GM23338 (cell line): ENCODE results near the gene OMG. TPM values are rescaled to one million over a fixed set of nuclear protein-coding genes. Genes with fewer than 3 reads are reported as not detected.

Experiments
- ATAC-seq: fragments of 200-7000 bp; cut with Tn5 transposase; 3 replicates; pipeline ENCODE4 v1.9.1; 2020
- DNase-seq: peaks from one replicate; pipeline ENCODE4 v3.0.0-alpha.2; 2015; ENCODE audit warnings: low spot score
- H2AFZ ChIP-seq: fragments of 200-600 bp; sonication (generic); 2 replicates; pipeline ENCODE4 v1.8.0; 2016; ENCODE audit warnings: antibody characterized with exemption, mild to moderate bottlenecking, moderate library complexity
- H3F3A ChIP-seq: fragments of 200-600 bp; sonication (generic); replicated peaks from 2 replicates; pipeline ENCODE4 v1.8.0; 2017; ENCODE audit warnings: antibody characterized with exemption, mixed run types, low read depth
- H3K27ac ChIP-seq: fragments of 200-600 bp; sonication (generic); 2 replicates; pipeline ENCODE4 v1.6.1; 2016; ENCODE audit warnings: low read depth
- H3K27me3 ChIP-seq: fragments of 200-600 bp; sonication (generic); 2 replicates; pipeline ENCODE4 v1.8.0; 2016; ENCODE audit warnings: mild to moderate bottlenecking, mixed run types, moderate library complexity; ENCODE audit not compliant: insufficient read depth
- H3K36me3 ChIP-seq: fragments of 200-600 bp; sonication (generic); 2 replicates; pipeline ENCODE4 v1.8.0; 2016; ENCODE audit warnings: mild to moderate bottlenecking; ENCODE audit not compliant: insufficient read depth
- H3K4me1 ChIP-seq: fragments of 200-600 bp; sonication (generic); 2 replicates; pipeline ENCODE4 v1.8.0; 2016; ENCODE audit warnings: mild to moderate bottlenecking, moderate library complexity; ENCODE audit not compliant: insufficient read depth
- H3K4me2 ChIP-seq: fragments of 200-600 bp; sonication (generic); 2 replicates; pipeline ENCODE4 v1.7.1; 2017; ENCODE audit warnings: mixed run types
- H3K4me3 ChIP-seq: fragments of 200-600 bp; sonication (generic); 2 replicates; pipeline ENCODE4 v1.6.1; 2016; ENCODE audit warnings: mixed run types
- H3K79me2 ChIP-seq: fragments of 200-600 bp; sonication (generic); replicated peaks from 2 replicates; pipeline ENCODE4 v1.8.0; 2017; ENCODE audit warnings: mild to moderate bottlenecking; ENCODE audit not compliant: insufficient read depth
- H3K9me2 ChIP-seq: fragments of 200-600 bp; sonication (generic); 2 replicates; pipeline ENCODE4 v1.8.0; 2017; ENCODE audit not compliant: insufficient read depth
- H4K20me1 ChIP-seq: fragments of 200-600 bp; sonication (generic); replicated peaks from 2 replicates; pipeline ENCODE4 v1.8.0; 2017; ENCODE audit warnings: mild to moderate bottlenecking; ENCODE audit not compliant: insufficient read depth
- H3K27ac Mint-ChIP-seq: 2 replicates; pipeline ENCODE4 v1.8.0; 2020; ENCODE audit warnings: inconsistent platforms, mild to moderate bottlenecking, moderate library complexity, mixed read lengths
- H3K27me3 Mint-ChIP-seq: 3 replicates; pipeline ENCODE4 v1.8.0; 2022; ENCODE audit warnings: low read depth, mild to moderate bottlenecking, moderate library complexity, mixed read lengths, inconsistent platforms; ENCODE audit not compliant: insufficient read depth, poor library complexity
- H3K36me3 Mint-ChIP-seq: 3 replicates; pipeline ENCODE4 v1.8.0; 2021; ENCODE audit warnings: low read depth, mild to moderate bottlenecking, inconsistent platforms, moderate library complexity, mixed read lengths
- H3K4me1 Mint-ChIP-seq: 3 replicates; pipeline ENCODE4 v1.8.0; 2020; ENCODE audit warnings: mild to moderate bottlenecking, inconsistent platforms, mixed read lengths
- H3K4me3 Mint-ChIP-seq: 3 replicates; pipeline ENCODE4 v1.8.0; 2021; ENCODE audit warnings: moderate library complexity, mild to moderate bottlenecking, inconsistent platforms, mixed read lengths
- H3K9me3 Mint-ChIP-seq: 3 replicates; pipeline ENCODE4 v1.8.0; 2020; ENCODE audit warnings: moderate library complexity, mild to moderate bottlenecking, inconsistent platforms, mixed read lengths
- CREB1 ChIP-seq: fragments of 250-450 bp; sonication (Bioruptor Pico); IDR thresholded peaks from 2 replicates; pipeline ENCODE4 v1.5.0; 2020; ENCODE audit warnings: low read depth, mild to moderate bottlenecking, moderate library complexity
- EZH2 ChIP-seq: fragments of 200-600 bp; sonication (generic); IDR thresholded peaks from one replicate; pipeline ENCODE4 v1.8.0; 2017; ENCODE audit warnings: antibody characterized with exemption, mild to moderate bottlenecking, low read depth; ENCODE audit not compliant: unreplicated experiment
- EZH2phosphoT487 ChIP-seq: fragments of 200-600 bp; sonication (generic); IDR thresholded peaks from one replicate; pipeline ENCODE4 v1.8.1; 2018; ENCODE audit warnings: antibody characterized with exemption; ENCODE audit not compliant: unreplicated experiment
- NANOG ChIP-seq: IDR thresholded peaks from 2 replicates; pipeline ENCODE4 v1.6.1; 2016; ENCODE audit warnings: antibody characterized with exemption, borderline replicate concordance
- POLR2AphosphoS5 ChIP-seq: IDR thresholded peaks from 2 replicates; pipeline ENCODE4 v1.6.1; 2016; ENCODE audit warnings: antibody characterized with exemption, low read depth
- REST ChIP-seq: IDR thresholded peaks from one replicate; pipeline ENCODE4 v1.6.1; 2018; ENCODE audit warnings: antibody characterized with exemption; ENCODE audit not compliant: unreplicated experiment
- STAT1 ChIP-seq: IDR thresholded peaks from one replicate; pipeline ENCODE4 v1.6.1; 2016; ENCODE audit warnings: antibody characterized with exemption; ENCODE audit not compliant: unreplicated experiment
- ZNF114 ChIP-seq: fragments of 250-450 bp; sonication (Bioruptor Pico); IDR thresholded peaks from 2 replicates; pipeline ENCODE4 v1.5.0; 2020; ENCODE audit warnings: mild to moderate bottlenecking, moderate library complexity
- ZNF331 ChIP-seq: fragments of 250-450 bp; sonication (Bioruptor Pico); IDR thresholded peaks from 2 replicates; pipeline ENCODE4 v1.5.0; 2020; ENCODE audit warnings: low read depth, mild to moderate bottlenecking, moderate library complexity
- polyA plus RNA-seq: library from polyadenylated mRNA; unstranded; fragments of >200 nt; fragmentation: Nextera tagmentation; extraction: Ambion mirVana; gene quantifications from 2 replicates; pipeline ENCODE4 v1.2.1, GENCODE V29; 2016
- total RNA-seq: library from RNA; depleted of rRNA; stranded (reverse); fragments of >200 nt; shearing (Covaris generic); gene quantifications from 2 replicates; pipeline ENCODE4 v1.2.3, GENCODE V29; 2014
- TF ChIP-seq, protein P1 (sequence below): IDR thresholded peaks from 2 replicates; pipeline ENCODE4 v1.6.1; 2016; ENCODE audit warnings: antibody characterized with exemption
- TF ChIP-seq, protein P2 (sequence below), 2 experiments: fragments of 200-600 bp in 1 of 2; sonication (generic) in 1 of 2; conservative IDR thresholded peaks; 2 replicates each; pipeline versions ENCODE4 v1.5.1 to v1.6.1; 2016 to 2017; ENCODE audit warnings: antibody characterized with exemption in 2 of 2, low read depth in 2 of 2, mild to moderate bottlenecking in 2 of 2, moderate library complexity in 1 of 2
- TF ChIP-seq, protein P3 (sequence below): fragments of 250-450 bp; sonication (Bioruptor Pico); IDR thresholded peaks from 2 replicates; pipeline ENCODE4 v1.5.0; 2020; ENCODE audit warnings: mild to moderate bottlenecking, moderate library complexity

The OMG gene
- total and polyA plus RNA-seq, 2 experiments from 2014 or later = 0.71 TPM; not detected in 1

GRCh38 chr17:31261601-31262000 is 35.4 kb downstream of the OMG start (continued):
- TF ChIP-seq, protein P1, sequence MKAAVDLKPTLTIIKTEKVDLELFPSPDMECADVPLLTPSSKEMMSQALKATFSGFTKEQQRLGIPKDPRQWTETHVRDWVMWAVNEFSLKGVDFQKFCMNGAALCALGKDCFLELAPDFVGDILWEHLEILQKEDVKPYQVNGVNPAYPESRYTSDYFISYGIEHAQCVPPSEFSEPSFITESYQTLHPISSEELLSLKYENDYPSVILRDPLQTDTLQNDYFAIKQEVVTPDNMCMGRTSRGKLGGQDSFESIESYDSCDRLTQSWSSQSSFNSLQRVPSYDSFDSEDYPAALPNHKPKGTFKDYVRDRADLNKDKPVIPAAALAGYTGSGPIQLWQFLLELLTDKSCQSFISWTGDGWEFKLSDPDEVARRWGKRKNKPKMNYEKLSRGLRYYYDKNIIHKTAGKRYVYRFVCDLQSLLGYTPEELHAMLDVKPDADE = no peak

- Histone ChIP-seq H3K4me3 (no peak overlapping the region), H3F3A (no peaks in the 10 kb centered on the region), H4K20me1 (no peaks in the 10 kb centered on the region), H2AFZ (no peak overlapping the region), H3K9me2 (no peaks in the 10 kb centered on the region), H3K36me3 (no peaks in the 10 kb centered on the region; the same call in 1 of the 2 replicates), H3K79me2 (no peaks in the 10 kb centered on the region), H3K27ac (no peak overlapping the region), H3K4me2 (no peak overlapping the region), H3K4me1 (no peaks in the 10 kb centered on the region), H3K27me3 (no peaks in the 10 kb centered on the region)
- no peak for DNase-seq
- Mint-ChIP-seq H3K4me3 (no peak overlapping the region), H3K27ac (peak overlapping the region; percentile 77), H3K36me3 (peaks cover 5% of the 10 kb centered on the region; the same call in 2 of the 3 replicates), H3K9me3 (no peaks in the 10 kb centered on the region), H3K27me3 (no peaks in the 10 kb centered on the region), H3K4me1 (no peaks in the 10 kb centered on the region)
- no peak for ATAC-seq
- TF ChIP-seq, protein P1 = no peak
- no peak for TF ChIP-seq REST
- TF ChIP-seq, protein P2, sequence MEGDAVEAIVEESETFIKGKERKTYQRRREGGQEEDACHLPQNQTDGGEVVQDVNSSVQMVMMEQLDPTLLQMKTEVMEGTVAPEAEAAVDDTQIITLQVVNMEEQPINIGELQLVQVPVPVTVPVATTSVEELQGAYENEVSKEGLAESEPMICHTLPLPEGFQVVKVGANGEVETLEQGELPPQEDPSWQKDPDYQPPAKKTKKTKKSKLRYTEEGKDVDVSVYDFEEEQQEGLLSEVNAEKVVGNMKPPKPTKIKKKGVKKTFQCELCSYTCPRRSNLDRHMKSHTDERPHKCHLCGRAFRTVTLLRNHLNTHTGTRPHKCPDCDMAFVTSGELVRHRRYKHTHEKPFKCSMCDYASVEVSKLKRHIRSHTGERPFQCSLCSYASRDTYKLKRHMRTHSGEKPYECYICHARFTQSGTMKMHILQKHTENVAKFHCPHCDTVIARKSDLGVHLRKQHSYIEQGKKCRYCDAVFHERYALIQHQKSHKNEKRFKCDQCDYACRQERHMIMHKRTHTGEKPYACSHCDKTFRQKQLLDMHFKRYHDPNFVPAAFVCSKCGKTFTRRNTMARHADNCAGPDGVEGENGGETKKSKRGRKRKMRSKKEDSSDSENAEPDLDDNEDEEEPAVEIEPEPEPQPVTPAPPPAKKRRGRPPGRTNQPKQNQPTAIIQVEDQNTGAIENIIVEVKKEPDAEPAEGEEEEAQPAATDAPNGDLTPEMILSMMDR (conservative IDR thresholded peaks at IDR 0.05; ENCODE audit: low read depth in 2 of 2) = no peak
- TF ChIP-seq CREB1 = no peak
- no peak for TF ChIP-seq STAT1
- no peak for TF ChIP-seq POLR2AphosphoS5
- TF ChIP-seq ZNF331 (CRISPR knock-in tag) = no peak
- no peak for TF ChIP-seq EZH2phosphoT487
- TF ChIP-seq NANOG = no peak
- TF ChIP-seq, protein P3, sequence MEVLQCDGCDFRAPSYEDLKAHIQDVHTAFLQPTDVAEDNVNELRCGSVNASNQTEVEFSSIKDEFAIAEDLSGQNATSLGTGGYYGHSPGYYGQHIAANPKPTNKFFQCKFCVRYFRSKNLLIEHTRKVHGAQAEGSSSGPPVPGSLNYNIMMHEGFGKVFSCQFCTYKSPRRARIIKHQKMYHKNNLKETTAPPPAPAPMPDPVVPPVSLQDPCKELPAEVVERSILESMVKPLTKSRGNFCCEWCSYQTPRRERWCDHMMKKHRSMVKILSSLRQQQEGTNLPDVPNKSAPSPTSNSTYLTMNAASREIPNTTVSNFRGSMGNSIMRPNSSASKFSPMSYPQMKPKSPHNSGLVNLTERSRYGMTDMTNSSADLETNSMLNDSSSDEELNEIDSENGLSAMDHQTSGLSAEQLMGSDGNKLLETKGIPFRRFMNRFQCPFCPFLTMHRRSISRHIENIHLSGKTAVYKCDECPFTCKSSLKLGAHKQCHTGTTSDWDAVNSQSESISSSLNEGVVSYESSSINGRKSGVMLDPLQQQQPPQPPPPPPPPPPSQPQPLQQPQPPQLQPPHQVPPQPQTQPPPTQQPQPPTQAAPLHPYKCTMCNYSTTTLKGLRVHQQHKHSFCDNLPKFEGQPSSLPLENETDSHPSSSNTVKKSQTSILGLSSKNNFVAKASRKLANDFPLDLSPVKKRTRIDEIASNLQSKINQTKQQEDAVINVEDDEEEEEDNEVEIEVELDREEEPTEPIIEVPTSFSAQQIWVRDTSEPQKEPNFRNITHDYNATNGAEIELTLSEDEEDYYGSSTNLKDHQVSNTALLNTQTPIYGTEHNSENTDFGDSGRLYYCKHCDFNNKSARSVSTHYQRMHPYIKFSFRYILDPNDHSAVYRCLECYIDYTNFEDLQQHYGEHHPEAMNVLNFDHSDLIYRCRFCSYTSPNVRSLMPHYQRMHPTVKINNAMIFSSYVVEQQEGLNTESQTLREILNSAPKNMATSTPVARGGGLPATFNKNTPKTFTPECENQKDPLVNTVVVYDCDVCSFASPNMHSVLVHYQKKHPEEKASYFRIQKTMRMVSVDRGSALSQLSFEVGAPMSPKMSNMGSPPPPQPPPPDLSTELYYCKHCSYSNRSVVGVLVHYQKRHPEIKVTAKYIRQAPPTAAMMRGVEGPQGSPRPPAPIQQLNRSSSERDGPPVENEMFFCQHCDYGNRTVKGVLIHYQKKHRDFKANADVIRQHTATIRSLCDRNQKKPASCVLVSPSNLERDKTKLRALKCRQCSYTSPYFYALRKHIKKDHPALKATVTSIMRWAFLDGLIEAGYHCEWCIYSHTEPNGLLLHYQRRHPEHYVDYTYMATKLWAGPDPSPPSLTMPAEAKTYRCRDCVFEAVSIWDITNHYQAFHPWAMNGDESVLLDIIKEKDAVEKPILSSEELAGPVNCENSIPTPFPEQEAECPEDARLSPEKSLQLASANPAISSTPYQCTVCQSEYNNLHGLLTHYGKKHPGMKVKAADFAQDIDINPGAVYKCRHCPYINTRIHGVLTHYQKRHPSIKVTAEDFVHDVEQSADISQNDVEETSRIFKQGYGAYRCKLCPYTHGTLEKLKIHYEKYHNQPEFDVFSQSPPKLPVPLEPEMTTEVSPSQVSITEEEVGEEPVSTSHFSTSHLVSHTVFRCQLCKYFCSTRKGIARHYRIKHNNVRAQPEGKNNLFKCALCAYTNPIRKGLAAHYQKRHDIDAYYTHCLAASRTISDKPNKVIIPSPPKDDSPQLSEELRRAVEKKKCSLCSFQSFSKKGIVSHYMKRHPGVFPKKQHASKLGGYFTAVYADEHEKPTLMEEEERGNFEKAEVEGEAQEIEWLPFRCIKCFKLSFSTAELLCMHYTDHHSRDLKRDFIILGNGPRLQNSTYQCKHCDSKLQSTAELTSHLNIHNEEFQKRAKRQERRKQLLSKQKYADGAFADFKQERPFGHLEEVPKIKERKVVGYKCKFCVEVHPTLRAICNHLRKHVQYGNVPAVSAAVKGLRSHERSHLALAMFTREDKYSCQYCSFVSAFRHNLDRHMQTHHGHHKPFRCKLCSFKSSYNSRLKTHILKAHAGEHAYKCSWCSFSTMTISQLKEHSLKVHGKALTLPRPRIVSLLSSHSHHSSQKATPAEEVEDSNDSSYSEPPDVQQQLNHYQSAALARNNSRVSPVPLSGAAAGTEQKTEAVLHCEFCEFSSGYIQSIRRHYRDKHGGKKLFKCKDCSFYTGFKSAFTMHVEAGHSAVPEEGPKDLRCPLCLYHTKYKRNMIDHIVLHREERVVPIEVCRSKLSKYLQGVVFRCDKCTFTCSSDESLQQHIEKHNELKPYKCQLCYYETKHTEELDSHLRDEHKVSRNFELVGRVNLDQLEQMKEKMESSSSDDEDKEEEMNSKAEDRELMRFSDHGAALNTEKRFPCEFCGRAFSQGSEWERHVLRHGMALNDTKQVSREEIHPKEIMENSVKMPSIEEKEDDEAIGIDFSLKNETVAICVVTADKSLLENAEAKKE (CRISPR knock-in tag) = no peak
- TF ChIP-seq EZH2 = no peak
- no peak for TF ChIP-seq ZNF114 (CRISPR knock-in tag)
These were observed 36.9 kb downstream of the OMG start for GRCh38 chr17:31260151-31260550.
